Measurements from ENCODE around the gene GABRB2. TPM values are rescaled to one million over a fixed set of nuclear protein-coding genes. Genes with fewer than 3 reads are reported as not detected.

Gene GABRB2
- total RNA-seq, 1 donor from 2014 or later: 2.5 TPM

GRCh38 chr5:161414037-161414436, 132.5 kb downstream of the GABRB2 start:
- Mint-ChIP-seq H3K9me3 (no peaks in the 10 kb centered on the region), H3K27me3 (no peaks in the 10 kb centered on the region), H3K36me3 (no peaks in the 10 kb centered on the region), H3K27ac (no peak overlapping the region), H3K4me1 (ENCODE audit: unreplicated experiment) (no peaks in the 10 kb centered on the region), H3K4me3 (no peak overlapping the region)
- no peak for DNase-seq (ENCODE audit: extremely low spot score, unreplicated experiment)
- TF ChIP-seq CTCF (conservative IDR thresholded peaks at IDR 0.05): no peak

GRCh38 chr5:161412792-161413191, 133.7 kb downstream of the GABRB2 start:
- no peaks in the 10 kb centered on the region for H3K9me3 Mint-ChIP-seq
- no peaks in the 10 kb centered on the region for H3K36me3 Mint-ChIP-seq
- H3K27me3 Mint-ChIP-seq: no peaks in the 10 kb centered on the region
- no peak for DNase-seq (ENCODE audit: extremely low spot score, unreplicated experiment)
- no peak for TF ChIP-seq CTCF (conservative IDR thresholded peaks at IDR 0.05)
- no peak overlapping the region for H3K4me3 Mint-ChIP-seq
- no peak overlapping the region for H3K27ac Mint-ChIP-seq
- H3K4me1 Mint-ChIP-seq (ENCODE audit: unreplicated experiment): no peaks in the 10 kb centered on the region

- Mint-ChIP-seq H3K27me3 (no peaks in the 10 kb centered on the region), H3K27ac (no peak overlapping the region), H3K36me3 (no peaks in the 10 kb centered on the region), H3K4me1 (ENCODE audit: unreplicated experiment) (no peaks in the 10 kb centered on the region), H3K4me3 (no peak overlapping the region), H3K9me3 (no peaks in the 10 kb centered on the region)
- DNase-seq (ENCODE audit: extremely low spot score, unreplicated experiment): no peak
- no peak for TF ChIP-seq CTCF (conservative IDR thresholded peaks at IDR 0.05)
Observed at GRCh38 chr5:161411156-161411555, 135.4 kb downstream of the GABRB2 start.

GRCh38 chr5:161410640-161411039, 135.9 kb downstream of the GABRB2 start:
- H3K4me3 Mint-ChIP-seq: no peak overlapping the region
- H3K36me3 Mint-ChIP-seq: no peaks in the 10 kb centered on the region
- no peaks in the 10 kb centered on the region for H3K9me3 Mint-ChIP-seq

GRCh38 chr5:161409471-161409870, 137.1 kb downstream of the GABRB2 start:
- Mint-ChIP-seq H3K4me3 (no peak overlapping the region), H3K36me3 (no peaks in the 10 kb centered on the region), H3K4me1 (ENCODE audit: unreplicated experiment) (no peaks in the 10 kb centered on the region), H3K27ac (no peak overlapping the region), H3K9me3 (no peaks in the 10 kb centered on the region), H3K27me3 (no peaks in the 10 kb centered on the region)
- no peak for TF ChIP-seq CTCF (conservative IDR thresholded peaks at IDR 0.05)
- DNase-seq (ENCODE audit: extremely low spot score, unreplicated experiment): no peak

More at GRCh38 chr5:161410640-161411039, 135.9 kb downstream of the GABRB2 start:
- H3K4me1 Mint-ChIP-seq (ENCODE audit: unreplicated experiment): no peaks in the 10 kb centered on the region
- TF ChIP-seq CTCF (conservative IDR thresholded peaks at IDR 0.05): no peak
- H3K27ac Mint-ChIP-seq: no peak overlapping the region
- no peak for DNase-seq (ENCODE audit: extremely low spot score, unreplicated experiment)
- H3K27me3 Mint-ChIP-seq: no peaks in the 10 kb centered on the region

- no peak for DNase-seq (ENCODE audit: extremely low spot score, unreplicated experiment)
- H3K4me3 Mint-ChIP-seq: no peak overlapping the region
- no peaks in the 10 kb centered on the region for H3K27me3 Mint-ChIP-seq
- no peaks in the 10 kb centered on the region for H3K4me1 Mint-ChIP-seq (ENCODE audit: unreplicated experiment)
- no peak for TF ChIP-seq CTCF (conservative IDR thresholded peaks at IDR 0.05)
- no peak overlapping the region for H3K27ac Mint-ChIP-seq
- H3K36me3 Mint-ChIP-seq: no peaks in the 10 kb centered on the region
- H3K9me3 Mint-ChIP-seq: no peaks in the 10 kb centered on the region
Observed at GRCh38 chr5:161406880-161407279, 139.6 kb downstream of the GABRB2 start.

All from type B pancreatic cell (in vitro differentiated cells).